ENCODE data around the gene FAF1. TPM values are rescaled to one million over a fixed set of nuclear protein-coding genes. Genes with fewer than 3 reads are reported as not detected.

The FAF1 gene
- total RNA-seq, 1 experiment from 2014 or later = 99.1 TPM

DNA sequence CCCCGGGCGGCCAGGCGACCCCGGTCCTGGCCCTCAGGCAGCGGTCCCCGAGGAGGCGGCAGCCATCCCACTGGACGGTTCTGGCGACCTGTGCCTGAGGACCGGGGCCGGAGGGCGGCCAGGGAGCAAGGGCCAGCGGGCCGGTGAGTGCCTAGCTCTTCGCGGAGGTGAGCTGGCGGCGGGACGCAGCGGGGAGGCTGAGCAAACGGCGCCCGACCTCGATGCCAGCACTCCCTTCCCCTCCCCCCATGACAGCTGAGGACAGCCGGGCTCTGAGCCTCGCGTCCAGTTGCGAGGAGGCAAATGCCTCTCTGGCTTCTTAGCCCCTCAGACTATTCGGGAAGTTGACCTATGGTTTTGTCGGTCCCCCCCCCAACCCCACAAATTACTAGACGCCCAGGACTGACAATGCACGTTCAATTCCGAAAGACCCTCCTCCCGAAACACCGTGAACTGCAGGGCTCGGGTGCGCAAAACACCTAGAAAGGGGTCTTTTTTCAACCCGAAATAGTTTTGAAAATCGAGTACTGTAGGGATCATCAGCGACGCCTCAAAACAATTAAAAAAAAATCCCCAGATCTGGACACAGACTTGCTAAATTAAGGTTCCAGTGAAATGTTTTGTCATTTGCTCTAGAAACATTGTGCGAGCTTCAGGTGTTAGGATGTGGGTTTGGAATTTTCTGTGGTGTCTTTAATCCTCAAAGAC is 18.2 kb upstream of the FAF1 start:
- peak; percentile 52 for DNase-seq (ENCODE audit: low spot score)

DNA sequence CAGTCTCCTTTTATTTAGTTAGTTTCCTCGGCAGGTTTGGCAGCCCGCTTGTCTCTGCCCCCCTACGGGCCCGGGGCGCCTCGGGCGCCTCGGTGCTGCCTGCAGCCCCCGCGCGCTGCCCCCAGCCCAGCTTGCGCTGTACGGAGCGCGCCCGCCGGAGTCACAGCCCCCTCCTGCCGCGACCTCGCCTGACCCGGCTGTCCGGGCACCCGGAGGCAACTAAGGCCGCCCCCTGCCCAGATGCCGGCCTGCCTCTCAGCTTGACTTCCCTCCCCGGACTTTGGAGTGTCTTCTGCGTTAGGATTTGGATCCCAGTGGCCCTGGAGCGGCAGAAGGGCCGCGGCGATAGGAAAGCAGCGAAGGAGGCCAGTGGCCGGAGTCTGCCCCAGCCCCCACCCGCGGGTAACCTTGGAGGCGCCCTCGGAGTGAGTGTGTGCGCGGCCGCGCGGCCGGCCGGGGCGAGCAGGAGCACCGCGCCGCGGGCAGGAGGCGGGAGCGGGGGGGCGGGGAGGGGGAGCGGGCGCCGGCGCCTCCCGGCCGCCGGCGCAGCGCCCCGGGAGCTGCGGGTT is 17.6 kb upstream of the FAF1 start:
- peak; percentile 25 for DNase-seq (ENCODE audit: low spot score)

DNA sequence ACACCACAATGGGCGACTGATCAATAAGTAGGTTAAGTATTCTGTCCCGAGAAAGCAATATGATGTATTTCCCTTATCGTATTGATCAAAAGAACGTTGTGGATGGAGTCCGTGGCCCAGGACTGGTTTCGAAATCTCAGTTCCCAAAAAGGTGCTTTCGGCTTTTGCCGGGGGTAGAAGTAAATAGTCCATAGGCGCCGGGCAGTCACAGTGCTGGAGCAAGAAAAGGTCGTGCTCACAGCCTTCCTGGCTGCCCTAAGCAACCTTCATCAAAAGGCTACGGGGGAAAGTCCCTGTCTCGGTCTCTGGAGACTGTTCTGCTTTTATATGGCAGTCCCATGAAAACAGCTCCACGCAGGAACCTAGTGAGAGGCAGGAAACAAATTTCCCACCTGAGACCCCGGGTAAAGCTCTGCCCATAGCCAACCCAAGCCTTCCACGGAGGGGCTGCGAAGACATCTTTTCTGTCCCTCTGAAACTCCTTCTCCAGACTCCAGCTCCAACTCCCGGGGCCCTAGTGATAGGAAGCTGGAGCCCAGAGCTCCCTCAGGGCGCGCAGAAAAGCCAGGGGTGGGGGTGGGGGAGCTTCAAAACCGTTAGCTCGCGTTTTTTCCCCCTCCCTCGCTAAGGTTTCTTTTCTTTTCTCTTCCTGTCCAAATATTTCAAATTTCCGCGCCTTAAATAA is 17.0 kb upstream of the FAF1 start:
- DNase-seq (ENCODE audit: low spot score) = peak; percentile 70

DNA sequence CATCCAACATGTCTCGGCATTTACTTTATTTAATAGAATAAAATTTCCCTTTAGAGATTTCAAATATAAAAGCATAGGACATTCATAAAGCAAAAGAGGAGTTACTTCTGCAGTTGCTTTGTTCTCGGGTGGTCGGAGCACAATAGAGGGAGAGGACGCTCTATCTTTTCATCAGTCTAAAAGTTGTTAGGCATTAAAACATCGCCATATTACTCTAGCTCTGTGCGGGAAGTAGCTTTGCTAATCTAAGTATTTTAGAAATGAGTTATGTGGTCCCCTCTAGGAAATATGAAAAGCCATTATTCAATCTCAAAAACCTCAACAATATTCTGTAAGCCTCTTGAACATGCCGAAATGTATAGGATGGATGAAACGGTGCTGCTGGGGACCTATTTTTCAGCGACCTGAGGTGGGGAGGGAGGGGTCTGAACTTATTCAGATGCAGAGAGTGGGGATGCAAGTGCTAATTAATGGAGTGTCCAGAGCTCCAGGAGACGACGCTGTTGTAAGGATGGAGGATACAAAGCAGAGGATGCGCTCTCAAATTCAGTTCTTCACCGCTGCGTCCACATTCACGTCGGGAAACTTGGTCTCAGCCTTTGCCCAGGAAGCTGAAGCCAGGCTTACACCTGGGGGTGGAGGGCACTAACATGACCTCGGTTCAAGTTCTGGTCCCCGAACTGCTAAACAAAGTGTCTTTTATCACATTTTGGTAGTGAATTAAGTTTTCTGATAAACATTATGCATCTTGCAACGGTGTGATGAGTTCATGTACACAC is 16.2 kb upstream of the FAF1 start:
- DNase-seq (ENCODE audit: low spot score) = peak; percentile 42

DNA sequence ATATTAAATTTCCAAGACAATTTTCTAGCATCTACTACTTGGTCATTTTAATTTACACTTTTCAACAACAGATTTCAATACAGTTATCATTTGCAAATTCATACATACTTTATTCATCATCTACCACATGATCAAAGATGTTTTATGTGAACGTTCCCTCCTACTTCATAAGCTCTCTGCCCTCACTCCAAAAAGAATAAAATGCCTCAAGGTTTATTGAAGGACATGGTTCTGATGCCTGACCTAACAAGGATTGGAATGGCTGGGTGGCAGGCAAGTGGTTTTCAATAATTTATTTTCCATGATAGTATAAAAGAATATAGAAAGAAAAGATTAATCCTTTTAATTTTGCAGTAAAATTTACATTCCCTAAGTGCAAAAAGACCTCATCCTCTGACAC is 15.4 kb upstream of the FAF1 start:
- DNase-seq (ENCODE audit: low spot score) = peak; percentile 11

DNA sequence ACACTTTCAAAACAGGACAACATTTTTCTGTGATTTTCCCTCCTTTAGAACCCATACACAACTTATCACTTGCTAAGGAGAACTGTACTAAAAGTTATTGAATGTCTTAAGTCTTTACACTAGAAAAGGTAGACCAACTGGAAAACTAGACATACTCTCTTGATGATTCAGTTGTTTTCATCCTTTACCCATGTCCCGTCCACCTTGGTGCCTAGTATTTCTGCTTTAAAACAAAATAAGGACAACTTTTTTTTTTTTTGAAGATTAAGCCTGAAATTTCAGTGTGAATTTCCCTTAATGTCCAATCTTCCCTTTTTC is 14.5 kb upstream of the FAF1 start:
- DNase-seq (ENCODE audit: low spot score) = peak; percentile 21

DNA sequence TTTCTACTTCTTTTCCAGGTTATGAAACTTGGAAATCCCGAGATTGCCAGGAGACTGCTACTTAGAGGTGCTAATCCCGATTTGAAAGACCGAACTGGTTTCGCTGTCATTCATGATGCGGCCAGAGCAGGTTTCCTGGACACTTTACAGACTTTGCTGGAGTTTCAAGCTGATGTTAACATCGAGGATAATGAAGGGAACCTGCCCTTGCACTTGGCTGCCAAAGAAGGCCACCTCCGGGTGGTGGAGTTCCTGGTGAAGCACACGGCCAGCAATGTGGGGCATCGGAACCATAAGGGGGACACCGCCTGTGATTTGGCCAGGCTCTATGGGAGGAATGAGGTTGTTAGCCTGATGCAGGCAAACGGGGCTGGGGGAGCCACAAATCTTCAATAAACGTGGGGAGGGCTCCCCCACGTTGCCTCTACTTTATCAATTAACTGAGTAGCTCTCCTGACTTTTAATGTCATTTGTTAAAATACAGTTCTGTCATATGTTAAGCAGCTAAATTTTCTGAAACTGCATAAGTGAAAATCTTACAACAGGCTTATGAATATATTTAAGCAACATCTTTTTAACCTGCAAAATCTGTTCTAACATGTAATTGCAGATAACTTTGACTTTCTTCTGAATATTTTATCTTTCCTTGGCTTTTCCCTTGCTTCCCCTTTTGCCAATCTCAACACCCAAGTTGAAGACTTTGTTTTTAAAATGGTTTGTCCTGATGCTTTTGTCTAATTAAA is 14.0 kb upstream of the FAF1 start:
- DNase-seq (ENCODE audit: low spot score) = peak; percentile 1

DNA sequence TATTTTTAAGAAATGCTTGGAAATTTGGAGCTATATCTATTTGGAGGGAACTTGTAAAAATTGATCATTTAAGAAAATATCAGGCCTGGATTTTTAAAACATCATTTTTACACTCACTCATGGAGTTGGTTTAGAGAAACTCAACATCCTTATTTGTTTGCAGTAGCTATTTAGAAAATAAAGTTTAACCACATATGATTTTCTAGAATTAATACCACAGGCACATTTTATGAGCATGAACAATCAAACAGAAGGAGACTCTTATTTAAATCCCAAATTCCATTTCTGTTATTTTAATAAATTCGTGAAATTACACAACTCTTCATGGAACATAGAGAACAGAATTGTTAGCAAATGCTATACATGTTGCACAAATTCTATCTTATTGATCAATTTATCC is 13.2 kb upstream of the FAF1 start:
- DNase-seq (ENCODE audit: low spot score) = no peak

DNA sequence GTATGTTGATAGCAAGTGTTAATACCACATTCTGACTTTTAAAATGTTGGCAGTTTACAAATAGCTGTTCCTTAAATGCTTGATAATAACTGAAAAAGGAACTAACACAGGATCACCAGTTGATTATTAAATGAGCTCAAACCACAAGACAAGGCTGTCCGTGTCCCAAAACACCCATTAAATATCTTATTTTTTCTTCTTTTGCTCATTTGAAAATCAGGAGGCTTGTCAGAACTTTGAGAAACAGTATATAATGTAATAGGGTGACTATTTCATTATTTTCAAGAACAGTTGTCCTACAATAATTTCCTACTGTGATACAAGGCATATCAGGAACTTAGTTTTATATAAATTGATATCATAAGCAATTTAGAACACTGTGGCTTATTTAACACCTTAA is 12.7 kb upstream of the FAF1 start:
- peak; percentile 18 for DNase-seq (ENCODE audit: low spot score)

DNA sequence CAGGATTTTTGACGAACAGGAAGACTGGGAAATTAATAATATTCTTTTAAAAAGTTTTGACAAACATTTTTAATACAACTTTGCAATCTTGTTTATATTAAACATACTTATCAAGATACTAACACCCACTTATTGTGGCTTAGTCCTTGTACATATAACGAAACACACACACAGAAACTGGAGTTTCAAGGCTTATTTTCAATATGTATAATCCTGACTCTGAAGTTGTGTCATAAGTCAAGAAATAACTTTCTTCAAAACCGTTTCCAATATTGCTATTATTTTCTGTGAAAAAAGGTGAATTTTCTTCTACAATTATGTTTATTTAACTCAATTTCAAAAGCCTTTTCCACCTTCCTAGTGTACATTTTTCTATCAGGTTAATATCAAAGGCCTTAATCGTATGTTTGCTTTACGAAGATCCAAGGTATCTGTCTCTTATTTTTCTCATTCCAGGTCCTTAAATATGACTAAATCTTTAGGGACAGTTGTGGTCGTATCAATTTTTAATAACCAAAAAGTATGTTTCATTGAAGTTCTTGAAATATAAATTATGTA is 11.8 kb upstream of the FAF1 start:
- peak; percentile 2 for DNase-seq (ENCODE audit: low spot score)

DNA sequence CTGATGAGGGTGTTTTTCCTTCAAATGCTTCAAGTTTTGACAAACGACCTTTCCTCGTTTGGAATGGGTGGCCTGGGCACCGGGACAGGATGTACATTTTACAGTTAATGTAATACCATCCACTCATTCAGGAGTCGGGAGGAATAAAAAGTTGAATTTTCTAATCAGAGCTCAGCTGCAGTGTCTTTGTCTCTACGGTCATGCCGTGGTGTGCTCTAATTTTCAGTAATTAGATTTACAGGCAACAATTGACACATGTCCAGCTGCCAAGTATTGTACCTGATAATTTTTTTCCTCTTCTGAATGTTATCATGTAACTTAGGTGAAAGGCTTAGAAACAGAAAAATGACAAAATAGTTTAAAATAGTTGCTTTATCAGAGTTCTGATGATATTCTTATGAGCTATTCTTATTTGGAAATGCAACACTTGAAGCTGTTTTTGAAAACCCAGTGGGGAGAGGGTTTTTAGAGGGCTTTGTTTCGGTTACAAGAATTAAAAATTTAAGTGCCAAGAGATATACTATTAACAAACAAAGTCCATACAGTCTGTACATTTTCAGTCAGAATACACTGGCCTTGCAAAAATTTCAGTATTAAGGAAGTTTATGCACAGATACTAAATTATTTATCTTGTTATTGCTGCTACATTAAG is 11.0 kb upstream of the FAF1 start:
- peak; percentile 10 for DNase-seq (ENCODE audit: low spot score)

DNA sequence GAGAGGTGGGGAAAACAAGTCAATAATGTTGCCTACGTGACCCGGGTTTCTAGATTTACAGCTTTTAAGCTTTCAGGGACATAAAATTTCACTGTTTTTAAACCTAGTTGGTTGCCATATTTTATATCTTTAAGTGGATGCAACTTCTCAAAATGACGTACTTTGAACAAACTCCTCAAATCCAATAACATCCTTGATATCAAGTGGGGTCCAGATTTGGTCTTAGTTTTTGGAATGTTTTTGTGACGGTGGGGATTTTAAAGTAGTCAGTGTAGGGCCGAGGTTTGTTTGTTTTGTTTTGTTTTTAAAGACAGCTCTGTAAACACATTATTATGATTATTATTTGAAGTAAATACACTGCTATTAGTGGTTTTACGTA is 10.4 kb upstream of the FAF1 start:
- DNase-seq (ENCODE audit: low spot score) = no peak

DNA sequence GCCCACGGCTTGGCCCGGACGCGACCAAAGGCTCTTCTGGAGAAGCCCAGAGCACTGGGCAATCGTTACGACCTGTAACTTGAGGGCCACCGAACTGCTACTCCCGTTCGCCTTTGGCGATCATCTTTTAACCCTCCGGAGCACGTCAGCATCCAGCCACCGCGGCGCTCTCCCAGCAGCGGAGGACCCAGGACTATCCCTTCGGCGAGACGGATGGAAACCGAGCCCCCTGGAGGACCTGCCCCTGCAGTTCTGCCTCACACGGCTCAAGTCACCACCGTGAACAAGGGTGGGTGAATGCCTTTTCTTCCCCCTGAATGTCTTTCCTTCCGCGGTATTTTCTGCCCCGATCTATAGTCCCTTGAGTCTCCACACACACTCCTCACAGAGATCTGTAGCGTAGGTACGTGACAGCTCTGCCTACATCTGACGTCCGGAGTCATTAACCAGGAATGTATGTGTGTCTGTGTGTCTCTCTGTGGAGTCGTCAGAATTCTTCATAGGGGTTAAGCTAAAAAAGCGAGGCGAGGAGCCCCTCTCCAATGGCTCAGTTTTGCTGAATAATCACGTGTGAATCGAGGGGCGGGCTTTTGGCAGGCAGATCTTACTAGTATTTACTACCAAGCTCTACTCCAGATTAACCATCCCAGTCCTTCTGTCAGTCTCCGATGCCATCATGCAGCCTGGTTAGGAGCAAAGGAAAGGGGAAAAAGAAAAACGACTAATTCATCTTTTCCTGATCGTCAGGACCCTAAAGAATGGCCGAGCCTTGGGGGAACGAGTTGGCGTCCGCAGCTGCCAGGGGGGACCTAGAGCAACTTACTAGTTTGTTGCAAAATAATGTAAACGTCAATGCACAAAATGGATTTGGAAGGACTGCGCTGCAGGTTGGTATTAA is 9.8 kb upstream of the FAF1 start, which contains the start of gene CDKN2C:
CDKN2C (plus strand) TSS at position 635 of the 898 bp plus-strand sequence; CDS start at position 759, 124 bp downstream.
- DNase-seq (ENCODE audit: low spot score) = peak; percentile 93

DNA sequence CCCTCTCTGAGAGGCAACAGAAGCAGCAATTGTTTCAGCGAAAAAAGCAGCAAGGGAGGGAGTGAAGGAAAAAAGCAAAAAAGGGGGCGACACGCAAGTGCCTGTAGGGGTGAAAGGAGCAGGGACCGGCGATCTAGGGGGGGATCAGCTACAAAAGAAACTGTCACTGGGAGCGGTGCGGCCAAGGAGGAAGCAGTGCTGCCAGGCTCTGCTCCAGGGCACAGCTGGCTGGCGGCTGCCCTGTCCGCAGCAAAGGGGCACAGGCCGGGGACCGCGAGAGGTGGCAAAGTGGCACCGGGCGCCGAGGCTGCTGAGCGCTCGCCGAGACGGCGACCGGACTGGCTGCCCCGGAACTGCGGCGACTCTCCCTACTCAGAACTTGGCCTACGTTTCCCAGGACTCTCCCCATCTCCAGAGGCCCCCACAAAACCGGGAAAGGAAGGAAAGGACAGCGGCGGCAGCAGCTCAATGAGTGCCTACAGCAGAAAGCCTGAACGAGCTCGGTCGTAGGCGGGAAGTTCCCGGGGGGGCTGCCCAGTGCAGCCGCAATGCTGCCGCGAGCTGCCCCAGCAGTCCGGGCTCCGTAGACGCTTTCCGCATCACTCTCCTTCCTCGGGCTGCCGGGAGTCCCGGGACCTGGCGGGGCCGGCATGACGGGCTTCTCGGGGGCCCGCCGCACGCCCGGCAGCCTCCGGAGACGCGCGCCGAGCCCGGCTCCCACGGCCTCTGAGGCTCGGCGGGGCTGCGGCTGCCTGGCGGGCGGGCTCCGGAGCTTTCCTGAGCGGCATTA is 8.9 kb upstream of the FAF1 start:
- no peak for DNase-seq (ENCODE audit: low spot score)

DNA sequence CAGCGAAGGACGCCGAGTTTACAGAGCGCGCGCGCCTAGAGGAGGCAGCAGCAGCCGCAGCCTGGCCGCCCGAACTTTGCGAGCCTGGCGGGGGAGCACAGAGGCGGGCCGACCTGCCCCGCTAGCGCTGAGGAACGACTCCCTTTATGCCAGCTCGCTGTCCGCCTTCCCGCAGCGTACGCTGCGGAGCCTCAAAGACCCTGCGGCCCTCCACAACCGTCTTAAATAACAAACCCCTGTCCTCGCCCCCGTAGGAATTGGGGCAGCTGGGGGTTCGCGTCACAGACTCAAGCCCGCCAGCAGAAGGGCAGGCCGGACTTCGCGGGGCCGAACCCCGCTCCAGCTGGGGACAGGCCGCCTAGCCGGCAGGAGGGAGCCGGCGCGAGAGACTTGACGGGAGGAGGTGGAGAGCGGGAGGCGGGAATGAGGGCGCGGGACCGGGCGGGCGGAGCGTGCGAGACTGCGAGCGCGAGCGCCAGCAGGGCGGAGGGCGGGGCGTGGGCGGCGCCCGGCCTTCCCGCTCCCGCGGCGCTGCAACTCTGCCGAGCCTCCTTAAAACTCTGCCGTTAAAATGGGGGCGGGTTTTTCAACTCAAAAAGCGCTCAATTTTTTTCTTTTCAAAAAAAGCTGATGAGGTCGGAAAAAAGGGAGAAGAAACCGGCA is 8.2 kb upstream of the FAF1 start:
- DNase-seq (ENCODE audit: low spot score) = peak; percentile 73

DNA sequence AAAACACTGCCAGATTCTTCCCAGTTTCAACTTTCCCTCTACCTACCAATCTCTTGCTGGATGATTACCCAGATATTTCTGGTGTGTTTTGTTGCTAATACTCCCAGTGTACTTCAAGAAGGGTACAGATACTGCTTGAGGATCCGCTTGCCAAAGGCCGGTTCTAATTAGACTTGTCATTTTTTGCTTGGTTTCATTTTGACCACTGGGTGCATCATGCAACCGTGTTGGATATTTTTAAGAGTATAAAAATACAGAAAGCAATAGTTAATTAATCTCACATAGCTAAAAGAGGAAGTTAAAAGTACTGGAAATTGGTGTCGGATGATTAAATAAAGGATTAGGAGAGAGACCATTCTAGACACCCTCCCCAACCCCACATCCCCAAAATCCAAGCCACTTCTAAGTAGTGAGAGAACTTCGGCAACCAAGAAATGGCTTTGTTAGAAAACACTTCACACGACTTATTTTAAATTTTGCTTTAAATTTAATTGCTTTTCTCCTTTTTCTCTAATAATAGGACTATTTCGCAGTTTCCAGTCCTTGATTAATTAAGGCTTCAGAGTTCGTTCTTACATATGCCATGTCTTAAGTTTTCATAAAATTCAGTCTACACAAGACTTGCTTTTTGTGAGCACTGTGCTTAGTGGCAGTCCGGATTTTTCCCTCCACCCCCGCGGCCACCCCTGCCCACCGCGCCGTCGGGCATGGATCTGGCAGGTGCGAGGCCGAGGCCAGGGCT is 7.5 kb upstream of the FAF1 start:
- DNase-seq (ENCODE audit: low spot score) = peak; percentile 59

DNA sequence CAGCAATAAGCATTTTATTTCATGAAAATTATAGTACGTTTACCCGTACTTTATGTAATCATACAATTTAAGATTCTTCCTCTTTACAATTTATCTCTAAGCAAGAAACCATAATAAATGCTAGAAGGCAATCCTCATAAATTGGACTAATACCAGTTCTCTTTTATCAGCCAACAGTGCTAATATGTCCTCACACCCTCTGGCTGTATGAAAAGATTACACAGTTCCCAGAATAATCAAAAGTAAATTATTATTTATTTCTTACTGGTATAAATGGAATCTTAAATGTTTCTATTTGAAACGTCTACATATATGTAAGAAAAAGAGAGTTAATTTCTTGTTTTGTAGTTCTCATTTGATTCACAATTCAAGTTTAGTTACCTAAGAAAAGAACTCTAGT is 6.9 kb upstream of the FAF1 start:
- no peak for DNase-seq (ENCODE audit: low spot score)

DNA sequence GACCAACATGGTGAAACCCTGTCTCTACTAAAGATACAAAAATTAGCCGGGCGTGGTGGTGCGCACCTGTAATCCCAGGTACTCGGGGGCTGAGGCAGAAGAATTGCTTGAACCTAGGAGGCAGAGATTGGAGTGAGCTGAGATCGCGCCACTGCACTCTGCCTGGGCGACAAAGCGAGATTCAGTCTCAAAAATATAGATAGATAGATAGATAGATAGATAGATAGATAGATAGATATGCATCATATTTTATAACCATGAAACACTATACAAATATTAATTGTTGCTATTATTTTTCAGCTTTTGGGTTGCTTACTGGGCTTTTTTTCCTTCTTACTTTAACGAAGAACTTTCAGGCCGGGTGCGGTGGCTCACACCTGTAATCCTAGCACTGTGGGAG is 4.8 kb upstream of the FAF1 start:
- no peak for DNase-seq (ENCODE audit: low spot score)
